HepG2 (cell line): ENCODE results near the gene KDM7A. TPM values are rescaled to one million over a fixed set of nuclear protein-coding genes. Genes with fewer than 3 reads are reported as not detected.

Experiments
- ATAC-seq: fragments of 200-7000 bp; cut with Tn5 transposase; 3 replicates; pipeline ENCODE4 v1.9.1; 2020; ENCODE audit warnings: mild to moderate bottlenecking, moderate library complexity
- BruUV-seq: library from RNA; stranded (reverse); fragments of 400-500 nt; replicated peaks from 2 replicates; lab custom pipeline; 2021; lab: Mats Ljungman, UMichigan
- CTCF ChIA-PET: fragments of 300-600 bp; formaldehyde crosslinking; extraction: SDS; loops from one replicate; lab custom pipeline; 2021; ENCODE audit warnings: low total read pairs, inconsistent platforms, low intra/inter-chr PET ratio; lab: Yijun Ruan, JAX
- POLR2A ChIA-PET: fragments of 350-600 bp; sonication (Branson Sonifier 250); formaldehyde crosslinking; loops from one replicate; lab custom pipeline; 2020; ENCODE audit warnings: antibody characterized with exemption, inconsistent platforms; lab: Yijun Ruan, JAX
- DNase-seq: peaks from one replicate; pipeline ENCODE4 v3.0.0-alpha.2; 2015; ENCODE audit warnings: low spot score
- FAIRE-seq: peaks from 3 replicates; lab custom pipeline; 2011; peaks lifted over from hg19 to GRCh38; lab: Jason Lieb, UNC
- H2AFZ ChIP-seq: one replicate; pipeline ENCODE4 v1.6.1; 2011; ENCODE audit warnings: low read length, inconsistent platforms
- H3K27ac ChIP-seq: fragments of 300-600 bp; 3 replicates; pipeline ENCODE4 v1.8.0; 2011; ENCODE audit warnings: mixed run types, mild to moderate bottlenecking, mixed read lengths, low read length, inconsistent platforms; ENCODE audit not compliant: insufficient read depth; ENCODE audit errors: extremely low read length
- H3K27me3 ChIP-seq, 2 experiments: fragments of 200-600 bp in 1 of 2; 2 replicates in 1 of 2; 3 replicates in 1 of 2; pipeline versions ENCODE4 v1.6.0 to v1.8.0; 2011; ENCODE audit warnings: low read length in 2 of 2, mild to moderate bottlenecking in 2 of 2, moderate library complexity in 2 of 2, inconsistent platforms in 1 of 2; ENCODE audit not compliant: insufficient read depth in 2 of 2, control insufficient read depth in 1 of 2
- H3K36me3 ChIP-seq, 2 experiments: fragments of 200-600 bp in 1 of 2; replicated peaks in 1 of 2; 2 replicates in 1 of 2; 3 replicates in 1 of 2; pipeline versions ENCODE4 v1.5.1 to v1.8.0; 2011; ENCODE audit warnings: low read length in 2 of 2, inconsistent platforms in 1 of 2; ENCODE audit not compliant: insufficient read depth in 2 of 2, control insufficient read depth in 1 of 2
- H3K4me1 ChIP-seq: 2 replicates; pipeline ENCODE4 v1.5.1; 2012; ENCODE audit warnings: low read length, inconsistent platforms; ENCODE audit not compliant: insufficient read depth
- H3K4me2 ChIP-seq: 2 replicates; pipeline ENCODE4 v1.6.0; 2011; ENCODE audit warnings: low read depth, low read length, inconsistent platforms
- H3K4me3 ChIP-seq, 3 experiments: fragments of 200-600 bp in 1 of 3; sonication (generic), shearing (Covaris generic) in 1 of 3; replicated peaks in 1 of 3; 2 replicates each; pipeline ENCODE4 v1.5.1; 2011 to 2016; ENCODE audit warnings: low read length in 3 of 3, inconsistent platforms in 2 of 3, low read depth in 2 of 3, mild to moderate bottlenecking in 2 of 3, control low read depth in 1 of 3, mixed read lengths in 1 of 3; ENCODE audit not compliant: insufficient read depth in 1 of 3
- H3K79me2 ChIP-seq: one replicate; pipeline ENCODE4 v1.6.1; 2011; ENCODE audit warnings: low read length, inconsistent platforms; ENCODE audit not compliant: insufficient read depth
- H3K9ac ChIP-seq: 2 replicates; pipeline ENCODE4 v1.6.0; 2011; ENCODE audit warnings: mild to moderate bottlenecking, low read depth, low read length, inconsistent platforms; ENCODE audit not compliant: insufficient read depth
- H3K9me3 ChIP-seq: 2 replicates; pipeline ENCODE4 v1.5.1; 2012; ENCODE audit warnings: mild to moderate bottlenecking, low read length
- H4K20me1 ChIP-seq: 2 replicates; pipeline ENCODE4 v1.6.0; 2011; ENCODE audit warnings: inconsistent platforms, mild to moderate bottlenecking, low read length, moderate library complexity; ENCODE audit not compliant: insufficient read depth
- ERF ChIP-seq: IDR thresholded peaks from 2 replicates; pipeline ENCODE4 v1.6.1; 2018; ENCODE audit warnings: missing biosample characterization, missing genetic modification reagents
- SRSF9 ChIP-seq: fragments of 200-400 bp; formaldehyde crosslinking; IDR thresholded peaks from 2 replicates; pipeline ENCODE4 v1.6.1; 2018; ENCODE audit warnings: borderline replicate concordance, mild to moderate bottlenecking, low read depth, low read length; ENCODE audit not compliant: insufficient read depth, poor library complexity, severe bottlenecking
- SSRP1 ChIP-seq: IDR thresholded peaks from 2 replicates; pipeline ENCODE4 v1.6.1; 2016; ENCODE audit warnings: control low read depth
- TFAP4 ChIP-seq: sonication (generic); IDR thresholded peaks from 2 replicates; pipeline ENCODE4 v1.6.1; 2016; ENCODE audit warnings: low read depth, borderline replicate concordance
- ZNF687 ChIP-seq: sonication (generic); formaldehyde crosslinking; IDR thresholded peaks from 2 replicates; pipeline ENCODE4 v1.5.1; 2020; ENCODE audit warnings: mild to moderate bottlenecking, missing genetic modification reagents, moderate library complexity
- WGBS: methylation state at CpG from one replicate; pipeline ENCODE4 v1.1.6; 2017; ENCODE audit warnings: low lambda C conversion rate; 5-methylcytosine and 5-hydroxymethylcytosine counted together
- in situ Hi-C: cut with HindIII; loops from 2 replicates; pipeline ENCODE4 v1.10.0; 2017; ENCODE audit warnings: low pct_unique_long_range_greater_than_20kb; ENCODE audit not compliant: extremely low pct_ligation_motif_present
- intact Hi-C: fragments of 100-400 bp; cut with micrococcal nuclease; formaldehyde crosslinking; loops from one replicate; pipeline ENCODE4 v1.10.0; 2022; ENCODE audit not compliant: unreplicated experiment
- polyA plus RNA-seq, 8 experiments: library from polyadenylated mRNA; depleted of rRNA in 3 of 8; stranded (reverse) in 7 of 8; unstranded in 1 of 8; fragments of >200 nt; fragmentation: Illumina TruSeq in 4 of 8; extraction: Trizol in 4 of 8; gene quantifications; 2 replicates each; pipeline versions ENCODE4 v1.2.1 to v1.2.3, GENCODE V29; 2011 to 2016; ENCODE audit warnings: low read depth in 4 of 8, missing spikeins in 1 of 8, mixed read lengths in 1 of 8; ENCODE audit not compliant: insufficient read depth in 1 of 8
- total RNA-seq, 5 experiments: library from RNA; depleted of rRNA; stranded (reverse); fragments of >200 nt; fragmentation: Illumina TruSeq; extraction: Trizol; gene quantifications; 2 replicates each; pipeline ENCODE4 v1.2.3, GENCODE V29; 2016; ENCODE audit warnings: low read depth in 1 of 5
- TF ChIP-seq, protein P1 (sequence below): sonication (generic); formaldehyde crosslinking; conservative IDR thresholded peaks from 2 replicates; pipeline ENCODE4 v1.8.1; 2023; ENCODE audit warnings: missing genetic modification reagents
- TF ChIP-seq, protein P2 (sequence below): sonication (generic); formaldehyde crosslinking; IDR thresholded peaks from 2 replicates; pipeline ENCODE4 v1.4.0; 2020; ENCODE audit warnings: missing genetic modification reagents

The KDM7A gene
- total and polyA plus RNA-seq, 2 of the 13 experiments (the other 11 are each of a cell fraction or from before 2014, with no cell fraction given) = 10.8 to 16.8 TPM

- no peak for FAIRE-seq
- in situ Hi-C loops = no loop called here
- H3K9me3 ChIP-seq = no peaks in the 10 kb centered on the region; the same call in 1 of the 2 replicates
- BruUV-seq = no TSS peak
- peaks cover 4 to 17% of the 10 kb centered on the region in 2 experiments for H3K36me3 ChIP-seq
- H3K9ac ChIP-seq = no peak overlapping the region
- DNase-seq = no peak
- peaks cover 68% of the 10 kb centered on the region for H3K4me1 ChIP-seq
- peak overlapping the region; percentile 11 for H3K27ac ChIP-seq
- CTCF ChIA-PET = no interaction called here
- ATAC-seq = no peak
- H2AFZ ChIP-seq = no peak overlapping the region
- TF ChIP-seq, protein P1, sequence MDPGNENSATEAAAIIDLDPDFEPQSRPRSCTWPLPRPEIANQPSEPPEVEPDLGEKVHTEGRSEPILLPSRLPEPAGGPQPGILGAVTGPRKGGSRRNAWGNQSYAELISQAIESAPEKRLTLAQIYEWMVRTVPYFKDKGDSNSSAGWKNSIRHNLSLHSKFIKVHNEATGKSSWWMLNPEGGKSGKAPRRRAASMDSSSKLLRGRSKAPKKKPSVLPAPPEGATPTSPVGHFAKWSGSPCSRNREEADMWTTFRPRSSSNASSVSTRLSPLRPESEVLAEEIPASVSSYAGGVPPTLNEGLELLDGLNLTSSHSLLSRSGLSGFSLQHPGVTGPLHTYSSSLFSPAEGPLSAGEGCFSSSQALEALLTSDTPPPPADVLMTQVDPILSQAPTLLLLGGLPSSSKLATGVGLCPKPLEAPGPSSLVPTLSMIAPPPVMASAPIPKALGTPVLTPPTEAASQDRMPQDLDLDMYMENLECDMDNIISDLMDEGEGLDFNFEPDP (CRISPR knock-in tag) = no peak
- TF ChIP-seq SSRP1 (CRISPR knock-in tag) (no peak), ZNF687 (CRISPR knock-in tag) (peak; percentile 51), TFAP4 (0 out of 2 replicates have a peak, but pooled peaks have one; percentile 19), ERF (0 out of 2 replicates have a peak, but pooled peaks have one; percentile 23), SRSF9 (no peak)
- TF ChIP-seq, protein P2, sequence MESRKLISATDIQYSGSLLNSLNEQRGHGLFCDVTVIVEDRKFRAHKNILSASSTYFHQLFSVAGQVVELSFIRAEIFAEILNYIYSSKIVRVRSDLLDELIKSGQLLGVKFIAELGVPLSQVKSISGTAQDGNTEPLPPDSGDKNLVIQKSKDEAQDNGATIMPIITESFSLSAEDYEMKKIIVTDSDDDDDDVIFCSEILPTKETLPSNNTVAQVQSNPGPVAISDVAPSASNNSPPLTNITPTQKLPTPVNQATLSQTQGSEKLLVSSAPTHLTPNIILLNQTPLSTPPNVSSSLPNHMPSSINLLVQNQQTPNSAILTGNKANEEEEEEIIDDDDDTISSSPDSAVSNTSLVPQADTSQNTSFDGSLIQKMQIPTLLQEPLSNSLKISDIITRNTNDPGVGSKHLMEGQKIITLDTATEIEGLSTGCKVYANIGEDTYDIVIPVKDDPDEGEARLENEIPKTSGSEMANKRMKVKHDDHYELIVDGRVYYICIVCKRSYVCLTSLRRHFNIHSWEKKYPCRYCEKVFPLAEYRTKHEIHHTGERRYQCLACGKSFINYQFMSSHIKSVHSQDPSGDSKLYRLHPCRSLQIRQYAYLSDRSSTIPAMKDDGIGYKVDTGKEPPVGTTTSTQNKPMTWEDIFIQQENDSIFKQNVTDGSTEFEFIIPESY = peak; percentile 30; the same call in 1 of the 2 replicates
- WGBS = 91% methylated on average over 11 of the region's 11 CpGs
- no peaks in the 10 kb centered on the region for H4K20me1 ChIP-seq
- POLR2A ChIA-PET = interaction anchor here (2.2 kb wide), 1 partner anchor 11 kb away, joined by 14 read pairs; no protein-coding TSS in a partner anchor
- peak overlapping the region; percentile 76 for H3K4me2 ChIP-seq
- H3K79me2 ChIP-seq = peaks cover 20% of the 10 kb centered on the region
- intact Hi-C loops = no loop called here
- H3K27me3 ChIP-seq = no peaks in the 10 kb centered on the region
- peak overlapping the region in 1 of 3 experiments; percentile 20; a peak in 2 of 6 replicates for H3K4me3 ChIP-seq
These were observed 115.8 kb downstream of the KDM7A start for GRCh38 chr7:140060788-140061606.
